ENCODE results near the gene NUAK1.
"Not testable (repeated sequence)": the region's sequence is repeated elsewhere in the genome, so short reads cannot be mapped to it uniquely, and the experiment has no call there.

Gene NUAK1

DNA sequence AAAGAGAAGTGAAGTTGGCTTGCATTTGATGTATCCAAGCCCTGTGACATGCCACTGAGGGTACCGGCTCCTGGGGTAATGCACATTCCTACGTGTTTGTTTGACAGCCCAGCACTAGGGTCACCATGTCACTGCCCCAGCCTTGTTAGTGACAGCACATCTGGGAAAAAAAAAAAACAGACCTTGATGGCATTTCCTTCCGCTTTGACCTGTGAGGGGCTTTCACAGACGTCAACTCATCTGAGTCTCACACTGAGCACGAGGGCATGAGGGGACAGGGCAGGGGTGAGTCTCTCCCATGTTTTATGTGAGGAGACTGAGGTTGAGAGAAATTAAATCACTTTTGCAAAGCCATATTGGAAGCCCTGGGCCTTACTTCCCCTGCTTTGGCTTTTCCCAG, 111.5 kb downstream of the NUAK1 start:
- no peak for DNase-seq

DNA sequence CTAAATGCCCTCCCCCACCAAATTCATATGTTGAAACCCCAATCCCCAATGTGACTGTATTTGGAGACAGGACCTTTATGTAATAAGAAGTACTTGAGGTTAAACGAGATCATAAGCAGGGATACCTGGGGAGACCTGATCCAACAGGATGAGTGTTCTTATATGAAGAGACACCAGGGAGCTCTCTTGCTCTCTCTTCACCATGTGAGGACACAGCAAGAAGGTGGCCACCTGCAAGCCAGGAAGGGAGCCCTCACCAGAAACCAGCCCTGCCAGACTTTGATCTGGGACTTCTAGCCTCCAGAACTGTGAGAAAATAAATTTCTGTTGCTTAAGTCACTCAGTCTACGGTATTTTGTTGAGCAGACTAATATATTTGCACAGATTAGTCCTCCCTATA, 113.6 kb downstream of the NUAK1 start:
- DNase-seq, result no peak

DNA sequence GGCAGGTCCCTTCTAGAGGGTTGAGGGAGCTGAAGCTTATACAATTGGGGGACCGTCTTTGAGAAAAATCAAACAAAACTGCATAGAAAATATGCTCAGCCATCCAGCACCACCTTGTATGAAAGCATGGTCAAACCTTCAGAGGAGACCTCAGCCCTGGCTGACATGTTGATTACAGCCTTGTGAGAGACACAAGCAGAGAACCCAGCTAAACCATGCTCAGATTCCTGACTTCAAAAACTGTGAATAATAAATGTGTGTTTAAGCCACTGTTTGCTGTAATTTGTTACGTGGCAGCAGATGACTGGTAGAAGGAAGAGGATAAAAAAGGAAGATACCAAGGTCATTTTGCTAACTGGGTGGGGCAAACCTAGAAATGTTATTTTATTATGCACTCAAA, 115.7 kb downstream of the NUAK1 start:
- no peak for DNase-seq

- DNase-seq, result no peak
Measured at GRCh38 chr12:106022568-106023012, 116.2 kb downstream of the NUAK1 start.

- no peak for DNase-seq
Measured at GRCh38 chr12:106021516-106021915, 117.2 kb downstream of the NUAK1 start.

DNA sequence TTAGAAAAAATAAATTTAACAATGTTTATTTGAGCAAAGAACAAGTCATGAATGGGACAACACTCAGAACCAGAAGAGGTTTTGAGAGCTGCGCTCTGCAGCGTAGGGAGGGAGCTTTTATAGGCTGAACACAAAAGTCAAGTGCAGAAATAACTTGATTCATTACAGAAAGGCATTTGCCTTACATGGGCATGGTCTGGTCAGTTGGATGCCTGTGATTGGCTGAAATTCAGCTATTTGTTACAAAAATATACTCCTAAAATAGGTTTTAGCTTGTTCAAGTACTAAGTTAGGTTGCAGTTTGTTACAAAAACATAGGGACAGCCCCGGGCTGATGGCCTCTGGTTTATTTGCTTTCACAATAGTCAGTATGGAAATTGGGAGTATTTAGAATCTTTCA, 118.0 kb downstream of the NUAK1 start:
- DNase-seq, result no peak

DNA sequence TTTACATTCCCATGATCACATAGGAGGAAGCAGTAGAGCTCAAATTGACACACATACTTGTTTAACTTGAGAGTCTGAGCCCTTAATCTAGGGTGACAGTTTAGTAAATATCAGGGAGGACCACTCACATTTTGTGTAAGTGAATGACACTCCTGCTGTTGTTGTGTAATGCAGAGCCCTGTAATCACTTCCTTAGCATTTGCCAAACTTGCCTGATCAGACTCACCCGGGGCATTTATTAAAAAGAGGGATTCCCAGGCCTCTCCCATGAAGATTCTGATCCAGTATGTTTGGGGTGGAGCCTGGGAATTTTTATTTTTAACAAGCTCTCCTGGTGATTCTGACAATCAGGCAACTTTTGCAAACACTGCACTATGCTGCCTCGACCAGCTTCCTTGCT, 119.6 kb downstream of the NUAK1 start:
- no peak for DNase-seq

GRCh38 chr12:106018286-106018685, 120.5 kb downstream of the NUAK1 start:
- DNase-seq, result no peak

GRCh38 chr12:106016601-106017278, 122.0 kb downstream of the NUAK1 start:
- DNase-seq, result not testable (repeated sequence)

- DNase-seq, result no peak
Measured at GRCh38 chr12:106015646-106016045, 123.1 kb downstream of the NUAK1 start.

DNA sequence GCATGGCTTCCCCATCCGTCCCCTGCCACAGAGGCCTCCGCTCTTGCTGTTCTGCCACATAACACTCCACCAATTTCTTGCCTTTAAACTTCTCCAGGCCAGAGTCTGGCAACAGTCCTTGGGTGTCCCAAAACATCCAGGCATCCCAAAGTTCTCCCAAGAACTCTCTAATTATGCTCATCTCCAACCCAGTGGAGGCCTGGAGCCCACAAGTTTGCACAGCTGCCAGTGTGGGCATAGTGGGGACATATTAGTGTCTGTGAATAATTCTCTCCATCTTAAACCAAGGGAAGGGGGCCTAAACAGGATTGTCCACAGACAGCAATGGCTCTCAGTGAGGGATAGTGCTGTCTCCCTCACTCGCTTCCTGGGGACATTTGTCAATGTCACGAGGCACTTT, 124.8 kb downstream of the NUAK1 start:
- no peak for DNase-seq
